GM12878 (cell line): ENCODE measurements around the gene NOS1. TPM values are rescaled to one million over a fixed set of nuclear protein-coding genes. Genes with fewer than 3 reads are reported as not detected.

Experiments used
- CBX5 ChIP-seq: sonication (generic); IDR thresholded peaks from 2 replicates; pipeline ENCODE4 v1.6.1; 2016; ENCODE audit warnings: low read depth, moderate library complexity, mild to moderate bottlenecking, inconsistent platforms
- SP1 ChIP-seq: IDR thresholded peaks from one replicate; pipeline ENCODE4 v1.6.1; 2011; ENCODE audit warnings: low read depth, low read length
- ZZZ3 ChIP-seq: IDR thresholded peaks from 2 replicates; pipeline ENCODE4 v1.6.1; 2011; ENCODE audit warnings: low read depth; ENCODE audit not compliant: control insufficient read depth, insufficient read length
- polyA plus RNA-seq, 11 experiments: library from polyadenylated mRNA; depleted of rRNA in 4 of 11; unstranded in 6 of 11; stranded (reverse) in 5 of 11; fragments of >200 nt; fragmentation: Nextera tagmentation in 4 of 11; fragmentation: Illumina TruSeq in 1 of 11; extraction: Ambion mirVana in 4 of 11; extraction: Trizol in 1 of 11; gene quantifications; 1 replicate in 1 of 11; 2 replicates in 10 of 11; pipeline versions ENCODE4 v1.2.1 to v1.2.3, GENCODE V29; 2011 to 2016; ENCODE audit warnings: inconsistent platforms in 2 of 11, missing spikeins in 2 of 11, low read depth in 1 of 11
- total RNA-seq, 4 experiments: library from RNA; depleted of rRNA in 3 of 4; stranded (reverse); fragments of >200 nt in 3 of 4; fragmentation: Illumina TruSeq in 1 of 4; extraction: Trizol in 1 of 4; gene quantifications; 2 replicates each; pipeline versions ENCODE4 v1.2.1 to v1.2.3, GENCODE V29; 2013 to 2021
- TF ChIP-seq, protein P1 (sequence below): fragments of 450-650 bp; formaldehyde crosslinking; IDR thresholded peaks from 2 replicates; pipeline ENCODE4 v1.5.0; 2022; ENCODE audit warnings: mild to moderate bottlenecking, missing genetic modification characterization
- TF ChIP-seq, protein P2 (sequence below): fragments of 150-350 bp; IDR thresholded peaks from 2 replicates; pipeline ENCODE4 v1.6.1; 2016; ENCODE audit warnings: low read depth, low read length
- TF ChIP-seq, protein P3 (sequence below): IDR thresholded peaks from 2 replicates; pipeline ENCODE4 v1.6.1; 2011; ENCODE audit warnings: borderline replicate concordance, low read depth, mild to moderate bottlenecking, moderate library complexity, low read length; ENCODE audit not compliant: insufficient read depth, poor library complexity, severe bottlenecking
- TF ChIP-seq, protein P4 (sequence below): fragments of 450-650 bp; IDR thresholded peaks from 2 replicates; pipeline ENCODE4 v1.6.1; 2018; ENCODE audit warnings: mild to moderate bottlenecking, low read depth, moderate library complexity; ENCODE audit not compliant: partially characterized antibody

Gene NOS1
- total and polyA plus RNA-seq, 10 of the 15 experiments (the other 5 are each of a cell fraction or from before 2014, with no cell fraction given) = under 0.01 to 0.04 (median 0.01) TPM; not detected in 7

DNA sequence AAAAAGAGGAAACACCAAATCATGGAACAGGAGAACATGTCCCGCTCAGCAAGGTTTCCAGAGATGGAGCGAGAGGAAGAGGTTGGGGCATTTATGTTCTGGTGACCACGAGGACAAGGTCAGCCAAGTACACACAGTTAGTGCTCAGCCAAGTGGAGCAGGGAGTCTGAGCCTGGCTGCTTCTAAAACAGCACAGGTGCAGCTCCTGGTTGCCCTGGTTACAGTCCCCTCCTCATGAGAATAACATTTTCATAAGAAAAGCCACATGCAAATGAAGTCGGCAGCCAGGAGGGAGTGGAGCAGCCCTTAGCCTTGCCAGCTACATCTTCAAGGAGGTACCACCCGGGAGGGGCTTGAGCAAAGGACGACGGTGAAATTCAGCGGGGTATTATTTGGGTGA is 81.8 kb downstream of the NOS1 start (continued):
- TF ChIP-seq, protein P1, sequence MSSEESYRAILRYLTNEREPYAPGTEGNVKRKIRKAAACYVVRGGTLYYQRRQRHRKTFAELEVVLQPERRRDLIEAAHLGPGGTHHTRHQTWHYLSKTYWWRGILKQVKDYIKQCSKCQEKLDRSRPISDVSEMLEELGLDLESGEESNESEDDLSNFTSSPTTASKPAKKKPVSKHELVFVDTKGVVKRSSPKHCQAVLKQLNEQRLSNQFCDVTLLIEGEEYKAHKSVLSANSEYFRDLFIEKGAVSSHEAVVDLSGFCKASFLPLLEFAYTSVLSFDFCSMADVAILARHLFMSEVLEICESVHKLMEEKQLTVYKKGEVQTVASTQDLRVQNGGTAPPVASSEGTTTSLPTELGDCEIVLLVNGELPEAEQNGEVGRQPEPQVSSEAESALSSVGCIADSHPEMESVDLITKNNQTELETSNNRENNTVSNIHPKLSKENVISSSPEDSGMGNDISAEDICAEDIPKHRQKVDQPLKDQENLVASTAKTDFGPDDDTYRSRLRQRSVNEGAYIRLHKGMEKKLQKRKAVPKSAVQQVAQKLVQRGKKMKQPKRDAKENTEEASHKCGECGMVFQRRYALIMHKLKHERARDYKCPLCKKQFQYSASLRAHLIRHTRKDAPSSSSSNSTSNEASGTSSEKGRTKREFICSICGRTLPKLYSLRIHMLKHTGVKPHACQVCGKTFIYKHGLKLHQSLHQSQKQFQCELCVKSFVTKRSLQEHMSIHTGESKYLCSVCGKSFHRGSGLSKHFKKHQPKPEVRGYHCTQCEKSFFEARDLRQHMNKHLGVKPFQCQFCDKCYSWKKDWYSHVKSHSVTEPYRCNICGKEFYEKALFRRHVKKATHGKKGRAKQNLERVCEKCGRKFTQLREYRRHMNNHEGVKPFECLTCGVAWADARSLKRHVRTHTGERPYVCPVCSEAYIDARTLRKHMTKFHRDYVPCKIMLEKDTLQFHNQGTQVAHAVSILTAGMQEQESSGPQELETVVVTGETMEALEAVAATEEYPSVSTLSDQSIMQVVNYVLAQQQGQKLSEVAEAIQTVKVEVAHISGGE (CRISPR knock-in tag) = no peak
- TF ChIP-seq, protein P2, sequence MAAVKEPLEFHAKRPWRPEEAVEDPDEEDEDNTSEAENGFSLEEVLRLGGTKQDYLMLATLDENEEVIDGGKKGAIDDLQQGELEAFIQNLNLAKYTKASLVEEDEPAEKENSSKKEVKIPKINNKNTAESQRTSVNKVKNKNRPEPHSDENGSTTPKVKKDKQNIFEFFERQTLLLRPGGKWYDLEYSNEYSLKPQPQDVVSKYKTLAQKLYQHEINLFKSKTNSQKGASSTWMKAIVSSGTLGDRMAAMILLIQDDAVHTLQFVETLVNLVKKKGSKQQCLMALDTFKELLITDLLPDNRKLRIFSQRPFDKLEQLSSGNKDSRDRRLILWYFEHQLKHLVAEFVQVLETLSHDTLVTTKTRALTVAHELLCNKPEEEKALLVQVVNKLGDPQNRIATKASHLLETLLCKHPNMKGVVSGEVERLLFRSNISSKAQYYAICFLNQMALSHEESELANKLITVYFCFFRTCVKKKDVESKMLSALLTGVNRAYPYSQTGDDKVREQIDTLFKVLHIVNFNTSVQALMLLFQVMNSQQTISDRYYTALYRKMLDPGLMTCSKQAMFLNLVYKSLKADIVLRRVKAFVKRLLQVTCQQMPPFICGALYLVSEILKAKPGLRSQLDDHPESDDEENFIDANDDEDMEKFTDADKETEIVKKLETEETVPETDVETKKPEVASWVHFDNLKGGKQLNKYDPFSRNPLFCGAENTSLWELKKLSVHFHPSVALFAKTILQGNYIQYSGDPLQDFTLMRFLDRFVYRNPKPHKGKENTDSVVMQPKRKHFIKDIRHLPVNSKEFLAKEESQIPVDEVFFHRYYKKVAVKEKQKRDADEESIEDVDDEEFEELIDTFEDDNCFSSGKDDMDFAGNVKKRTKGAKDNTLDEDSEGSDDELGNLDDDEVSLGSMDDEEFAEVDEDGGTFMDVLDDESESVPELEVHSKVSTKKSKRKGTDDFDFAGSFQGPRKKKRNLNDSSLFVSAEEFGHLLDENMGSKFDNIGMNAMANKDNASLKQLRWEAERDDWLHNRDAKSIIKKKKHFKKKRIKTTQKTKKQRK = no peak
- TF ChIP-seq ZZZ3 (no peak), CBX5 (no peak), SP1 (no peak)
- TF ChIP-seq, protein P3, sequence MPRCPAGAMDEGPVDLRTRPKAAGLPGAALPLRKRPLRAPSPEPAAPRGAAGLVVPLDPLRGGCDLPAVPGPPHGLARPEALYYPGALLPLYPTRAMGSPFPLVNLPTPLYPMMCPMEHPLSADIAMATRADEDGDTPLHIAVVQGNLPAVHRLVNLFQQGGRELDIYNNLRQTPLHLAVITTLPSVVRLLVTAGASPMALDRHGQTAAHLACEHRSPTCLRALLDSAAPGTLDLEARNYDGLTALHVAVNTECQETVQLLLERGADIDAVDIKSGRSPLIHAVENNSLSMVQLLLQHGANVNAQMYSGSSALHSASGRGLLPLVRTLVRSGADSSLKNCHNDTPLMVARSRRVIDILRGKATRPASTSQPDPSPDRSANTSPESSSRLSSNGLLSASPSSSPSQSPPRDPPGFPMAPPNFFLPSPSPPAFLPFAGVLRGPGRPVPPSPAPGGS = no peak
- TF ChIP-seq, protein P4, sequence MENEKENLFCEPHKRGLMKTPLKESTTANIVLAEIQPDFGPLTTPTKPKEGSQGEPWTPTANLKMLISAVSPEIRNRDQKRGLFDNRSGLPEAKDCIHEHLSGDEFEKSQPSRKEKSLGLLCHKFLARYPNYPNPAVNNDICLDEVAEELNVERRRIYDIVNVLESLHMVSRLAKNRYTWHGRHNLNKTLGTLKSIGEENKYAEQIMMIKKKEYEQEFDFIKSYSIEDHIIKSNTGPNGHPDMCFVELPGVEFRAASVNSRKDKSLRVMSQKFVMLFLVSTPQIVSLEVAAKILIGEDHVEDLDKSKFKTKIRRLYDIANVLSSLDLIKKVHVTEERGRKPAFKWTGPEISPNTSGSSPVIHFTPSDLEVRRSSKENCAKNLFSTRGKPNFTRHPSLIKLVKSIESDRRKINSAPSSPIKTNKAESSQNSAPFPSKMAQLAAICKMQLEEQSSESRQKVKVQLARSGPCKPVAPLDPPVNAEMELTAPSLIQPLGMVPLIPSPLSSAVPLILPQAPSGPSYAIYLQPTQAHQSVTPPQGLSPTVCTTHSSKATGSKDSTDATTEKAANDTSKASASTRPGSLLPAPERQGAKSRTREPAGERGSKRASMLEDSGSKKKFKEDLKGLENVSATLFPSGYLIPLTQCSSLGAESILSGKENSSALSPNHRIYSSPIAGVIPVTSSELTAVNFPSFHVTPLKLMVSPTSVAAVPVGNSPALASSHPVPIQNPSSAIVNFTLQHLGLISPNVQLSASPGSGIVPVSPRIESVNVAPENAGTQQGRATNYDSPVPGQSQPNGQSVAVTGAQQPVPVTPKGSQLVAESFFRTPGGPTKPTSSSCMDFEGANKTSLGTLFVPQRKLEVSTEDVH = no peak
